ENCODE measurements around the gene TSEN15.

DNA sequence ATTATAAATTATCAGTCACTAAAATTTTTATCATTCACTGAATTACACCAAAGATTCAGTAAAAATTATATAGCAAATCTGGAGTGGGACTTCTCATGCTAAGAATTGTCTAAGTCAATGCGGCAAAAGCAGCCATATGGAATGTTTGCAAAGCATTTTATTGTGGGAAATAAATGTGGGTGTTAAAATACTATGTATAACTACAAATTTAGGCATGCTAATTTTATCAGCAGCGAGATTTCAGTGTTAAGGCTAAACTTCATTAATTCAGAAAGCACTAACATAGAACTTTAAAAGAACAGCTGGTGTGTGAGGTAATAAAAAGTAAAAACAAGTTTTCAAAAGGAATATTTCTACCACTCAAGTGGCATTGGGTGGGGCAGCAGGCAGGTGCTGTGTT is 35.4 kb upstream of the TSEN15 start:
- TF ChIP-seq EZH2 (IDR thresholded peaks at IDR 0.05; ENCODE audit: borderline replicate concordance, control insufficient read depth, low read depth, low read length) (no peak), BCL11A (IDR thresholded peaks at IDR 0.05; ENCODE audit: low read depth, low read length) (no peak), CEBPB (IDR thresholded peaks at IDR 0.05; ENCODE audit: borderline replicate concordance in 1 of 2, low read depth in 2 of 2, low read length in 2 of 2) (no peak), ESRRA (IDR thresholded peaks at IDR 0.05; ENCODE audit: low read length) (no peak), CHD2 (IDR thresholded peaks at IDR 0.05; ENCODE audit: borderline replicate concordance, low read depth, low read length) (no peak), NFIC (IDR thresholded peaks at IDR 0.05; ENCODE audit: low read depth, low read length) (no peak), POLR2A (IDR thresholded peaks at IDR 0.05; ENCODE audit: low read depth, low read length) (no peak), HCFC1 (IDR thresholded peaks at IDR 0.05; ENCODE audit: low read length) (no peak)
- TF ChIP-seq, protein P1, sequence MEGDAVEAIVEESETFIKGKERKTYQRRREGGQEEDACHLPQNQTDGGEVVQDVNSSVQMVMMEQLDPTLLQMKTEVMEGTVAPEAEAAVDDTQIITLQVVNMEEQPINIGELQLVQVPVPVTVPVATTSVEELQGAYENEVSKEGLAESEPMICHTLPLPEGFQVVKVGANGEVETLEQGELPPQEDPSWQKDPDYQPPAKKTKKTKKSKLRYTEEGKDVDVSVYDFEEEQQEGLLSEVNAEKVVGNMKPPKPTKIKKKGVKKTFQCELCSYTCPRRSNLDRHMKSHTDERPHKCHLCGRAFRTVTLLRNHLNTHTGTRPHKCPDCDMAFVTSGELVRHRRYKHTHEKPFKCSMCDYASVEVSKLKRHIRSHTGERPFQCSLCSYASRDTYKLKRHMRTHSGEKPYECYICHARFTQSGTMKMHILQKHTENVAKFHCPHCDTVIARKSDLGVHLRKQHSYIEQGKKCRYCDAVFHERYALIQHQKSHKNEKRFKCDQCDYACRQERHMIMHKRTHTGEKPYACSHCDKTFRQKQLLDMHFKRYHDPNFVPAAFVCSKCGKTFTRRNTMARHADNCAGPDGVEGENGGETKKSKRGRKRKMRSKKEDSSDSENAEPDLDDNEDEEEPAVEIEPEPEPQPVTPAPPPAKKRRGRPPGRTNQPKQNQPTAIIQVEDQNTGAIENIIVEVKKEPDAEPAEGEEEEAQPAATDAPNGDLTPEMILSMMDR (IDR thresholded peaks at IDR 0.05 in 2 of 3, conservative IDR thresholded peaks at IDR 0.05 in 1 of 3; ENCODE audit: control insufficient read depth in 2 of 3, extremely low read depth in 1 of 3, insufficient read depth in 1 of 3, low read depth in 3 of 3, low read length in 3 of 3): no peak
- TF ChIP-seq, protein P2, sequence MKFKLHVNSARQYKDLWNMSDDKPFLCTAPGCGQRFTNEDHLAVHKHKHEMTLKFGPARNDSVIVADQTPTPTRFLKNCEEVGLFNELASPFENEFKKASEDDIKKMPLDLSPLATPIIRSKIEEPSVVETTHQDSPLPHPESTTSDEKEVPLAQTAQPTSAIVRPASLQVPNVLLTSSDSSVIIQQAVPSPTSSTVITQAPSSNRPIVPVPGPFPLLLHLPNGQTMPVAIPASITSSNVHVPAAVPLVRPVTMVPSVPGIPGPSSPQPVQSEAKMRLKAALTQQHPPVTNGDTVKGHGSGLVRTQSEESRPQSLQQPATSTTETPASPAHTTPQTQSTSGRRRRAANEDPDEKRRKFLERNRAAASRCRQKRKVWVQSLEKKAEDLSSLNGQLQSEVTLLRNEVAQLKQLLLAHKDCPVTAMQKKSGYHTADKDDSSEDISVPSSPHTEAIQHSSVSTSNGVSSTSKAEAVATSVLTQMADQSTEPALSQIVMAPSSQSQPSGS (IDR thresholded peaks at IDR 0.05; ENCODE audit: low read length): no peak
